H1 (cell line): ENCODE measurements around the gene CWC27. TPM values are rescaled to one million over a fixed set of nuclear protein-coding genes. Genes with fewer than 3 reads are reported as not detected.

Source experiments
- HDAC6 ChIP-seq: IDR thresholded peaks from one replicate; pipeline ENCODE4 v1.7.1; 2012; ENCODE audit warnings: low read depth, mild to moderate bottlenecking, inconsistent platforms, low read length, moderate library complexity
- JUND ChIP-seq: IDR thresholded peaks from 2 replicates; pipeline ENCODE4 v1.6.1; 2011; ENCODE audit warnings: mild to moderate bottlenecking, improper control_type of control experiment, low read length
- KDM5A ChIP-seq: fragments of 200-600 bp; IDR thresholded peaks from 2 replicates; pipeline ENCODE4 v1.7.1; 2012; ENCODE audit warnings: mild to moderate bottlenecking, low read length, inconsistent platforms, mixed read lengths
- MAFK ChIP-seq: IDR thresholded peaks from 2 replicates; pipeline ENCODE4 v1.6.1; 2012; ENCODE audit warnings: low read depth, mild to moderate bottlenecking, improper control_type of control experiment, low read length
- SUZ12 ChIP-seq: fragments of 200-600 bp; sonication (generic); IDR thresholded peaks from 2 replicates; pipeline ENCODE4 v1.6.1; 2012; ENCODE audit warnings: mild to moderate bottlenecking, inconsistent platforms, low read length, moderate library complexity, mixed read lengths
- TBP ChIP-seq: IDR thresholded peaks from 2 replicates; pipeline ENCODE4 v1.6.1; 2011; ENCODE audit warnings: low read depth, low read length, improper control_type of control experiment
- USF2 ChIP-seq: IDR thresholded peaks from 2 replicates; pipeline ENCODE4 v1.6.1; 2011; ENCODE audit warnings: low read length, improper control_type of control experiment
- polyA plus RNA-seq, 7 experiments: library from polyadenylated mRNA; depleted of rRNA in 3 of 7; stranded (reverse) in 5 of 7; unstranded in 2 of 7; fragments of >200 nt in 5 of 7; fragments of 200-250 nt in 2 of 7; gene quantifications; 1 replicate in 5 of 7; 2 replicates in 1 of 7; 4 replicates in 1 of 7; pipeline versions ENCODE4 v1.2.1 to v1.2.3, GENCODE V29; 2011 to 2013; ENCODE audit warnings: missing spikeins in 2 of 7, mixed read lengths in 2 of 7
- total RNA-seq: library from RNA; stranded (reverse); fragmentation: NEBNext Ultra II Directional; extraction: Animal tissue kit (Norgen Biotek cat#: 25700); gene quantifications from 2 replicates; pipeline ENCODE4 v1.2.1, GENCODE V29; 2021

CWC27 gene
- total and polyA plus RNA-seq, 2 of the 8 experiments (the other 6 are each of a cell fraction or from before 2014, with no cell fraction given) = 24.9 to 43.4 TPM

- TF ChIP-seq TBP (no peak), MAFK (no peak), SUZ12 (no peak), KDM5A (no peak), JUND (no peak), HDAC6 (no peak), USF2 (no peak)
Measured at GRCh38 chr5:64869419-64869818, 100.7 kb downstream of the CWC27 start (continued).
